ENCODE measurements around the gene DCLRE1C. TPM values are rescaled to one million over a fixed set of nuclear protein-coding genes. Genes with fewer than 3 reads are reported as not detected.
"Not testable (repeated sequence)": the region's sequence is repeated elsewhere in the genome, so short reads cannot be mapped to it uniquely, and the experiment has no call there.

Gene DCLRE1C
- total RNA-seq, 1 donor from 2014 or later: 20.5 TPM

DNA sequence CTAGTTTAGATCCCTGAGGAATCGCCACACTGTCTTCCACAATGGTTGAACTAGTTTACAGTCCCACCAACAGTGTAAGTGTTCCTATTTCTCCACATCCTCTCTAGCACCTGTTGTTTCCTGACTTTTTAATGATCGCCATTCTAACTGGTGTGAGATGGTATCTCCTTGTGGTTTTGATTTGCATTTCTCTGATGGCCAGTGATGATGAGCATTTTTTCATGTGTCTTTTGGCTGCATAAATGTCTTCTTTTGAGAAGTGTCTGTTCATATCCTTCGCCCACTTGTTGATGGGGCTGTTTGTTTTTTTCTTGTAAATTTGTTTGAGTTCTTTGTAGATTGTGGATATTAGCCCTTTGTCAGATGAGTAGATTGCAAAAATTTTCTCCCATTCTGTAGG, 89.0 kb downstream of the DCLRE1C start:
- DNase-seq (ENCODE audit: low spot score); H3K27ac Mint-ChIP-seq; H3K9me3 Mint-ChIP-seq; H3K27me3 Mint-ChIP-seq (ENCODE audit: low read depth); intact Hi-C loops (cut with micrococcal nuclease); H3K4me1 Mint-ChIP-seq (ENCODE audit: low read depth); H3K4me3 Mint-ChIP-seq (ENCODE audit: low read depth): not testable (repeated sequence)
- H3K36me3 Mint-ChIP-seq (ENCODE audit: low read depth): peaks cover 52% of the 10 kb centered on the region

DNA sequence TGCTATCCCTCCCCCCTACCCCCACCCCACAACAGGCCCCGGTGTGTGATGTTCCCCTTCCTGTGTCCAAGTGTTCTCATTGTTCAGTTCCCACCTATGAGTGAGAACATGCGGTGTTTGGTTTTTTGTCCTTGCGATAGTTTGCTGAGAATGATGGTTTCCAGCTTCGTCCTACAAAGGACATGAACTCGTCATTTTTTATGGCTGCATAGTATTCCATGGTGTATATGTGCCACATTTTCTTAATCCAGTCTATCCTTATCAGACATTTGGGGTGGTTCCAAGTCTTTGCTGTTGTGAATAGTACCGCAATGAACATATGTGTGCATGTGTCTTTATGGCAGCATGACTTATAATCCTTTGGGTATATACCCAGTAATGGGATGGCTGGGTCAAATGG, 89.4 kb downstream of the DCLRE1C start:
- intact Hi-C loops (cut with micrococcal nuclease); H3K9me3 Mint-ChIP-seq; H3K27me3 Mint-ChIP-seq (ENCODE audit: low read depth); H3K4me1 Mint-ChIP-seq (ENCODE audit: low read depth); H3K4me3 Mint-ChIP-seq (ENCODE audit: low read depth); H3K27ac Mint-ChIP-seq; DNase-seq (ENCODE audit: low spot score): not testable (repeated sequence)
- H3K36me3 Mint-ChIP-seq (ENCODE audit: low read depth): peaks cover 49% of the 10 kb centered on the region

DNA sequence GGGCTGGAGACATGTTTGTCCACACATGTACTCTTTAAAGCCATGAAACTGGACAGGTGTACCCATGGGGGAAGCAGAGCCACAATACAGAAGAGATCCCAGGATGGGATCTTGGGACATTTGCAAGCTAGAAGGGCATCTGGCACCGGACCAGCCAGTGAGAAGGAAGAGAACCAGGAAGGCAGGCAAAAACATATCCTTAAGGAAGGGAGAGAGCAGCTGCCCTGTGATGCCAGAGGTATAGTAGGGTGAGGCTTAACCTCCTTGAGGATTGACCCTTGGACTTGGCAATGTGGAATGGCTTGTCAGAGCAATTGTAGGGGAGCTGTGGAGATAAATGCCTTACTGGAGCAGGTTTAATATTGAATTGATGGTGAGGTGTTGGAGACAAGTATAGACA, 93.1 kb downstream of the DCLRE1C start:
- intact Hi-C loops (cut with micrococcal nuclease): no loop called here
- Mint-ChIP-seq H3K27me3 (ENCODE audit: low read depth) (no peaks in the 10 kb centered on the region), H3K4me3 (ENCODE audit: low read depth) (no peak overlapping the region), H3K36me3 (ENCODE audit: low read depth) (peaks cover 39% of the 10 kb centered on the region), H3K27ac (no peak overlapping the region), H3K9me3 (no peaks in the 10 kb centered on the region), H3K4me1 (ENCODE audit: low read depth) (no peaks in the 10 kb centered on the region)
- DNase-seq (ENCODE audit: low spot score): no peak

DNA sequence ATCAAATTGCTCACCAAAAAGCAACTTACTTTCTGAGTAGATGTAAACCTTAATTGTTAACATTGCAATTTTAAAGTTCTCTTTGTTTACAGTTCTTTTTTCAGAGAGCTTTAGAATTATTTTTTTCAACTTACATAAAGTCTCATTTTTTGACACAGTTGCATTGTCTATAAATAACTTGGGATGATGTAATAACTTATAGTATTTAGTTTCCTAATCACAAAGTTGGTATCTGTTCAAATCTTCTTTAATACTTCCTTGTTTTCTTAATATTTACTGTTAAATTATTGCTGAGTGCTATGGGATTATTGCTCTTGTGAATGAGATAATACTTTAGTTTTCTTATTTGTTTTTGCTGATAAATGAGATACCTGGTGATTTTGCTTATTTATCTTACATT, 94.1 kb downstream of the DCLRE1C start:
- no peaks in the 10 kb centered on the region for H3K4me1 Mint-ChIP-seq (ENCODE audit: low read depth)
- intact Hi-C loops (cut with micrococcal nuclease): no loop called here
- no peaks in the 10 kb centered on the region for H3K27me3 Mint-ChIP-seq (ENCODE audit: low read depth)
- H3K27ac Mint-ChIP-seq: no peak overlapping the region
- no peaks in the 10 kb centered on the region for H3K9me3 Mint-ChIP-seq
- H3K4me3 Mint-ChIP-seq (ENCODE audit: low read depth): no peak overlapping the region
- H3K36me3 Mint-ChIP-seq (ENCODE audit: low read depth): peaks cover 42% of the 10 kb centered on the region
- DNase-seq (ENCODE audit: low spot score): no peak

DNA sequence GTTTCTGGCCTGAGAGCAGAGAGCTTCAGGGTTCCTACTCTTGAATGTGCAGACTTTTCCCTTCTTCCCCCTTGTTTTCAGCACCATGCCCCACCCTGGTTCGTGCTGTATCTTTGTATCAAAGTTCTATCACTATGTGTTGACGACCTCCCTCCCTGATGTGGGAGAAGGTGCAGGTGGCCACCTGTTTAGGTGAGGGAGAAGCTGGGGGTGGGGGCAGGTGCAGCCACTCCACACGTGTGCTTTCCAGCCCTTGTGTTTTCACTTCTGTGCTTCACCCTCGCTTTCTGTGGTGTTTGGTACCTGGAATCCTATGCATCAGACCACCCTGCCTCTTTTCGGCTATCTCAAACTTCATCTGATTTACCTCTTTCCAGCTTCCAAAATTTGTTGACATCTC, 94.9 kb downstream of the DCLRE1C start:
- DNase-seq (ENCODE audit: low spot score): no peak
- no peak overlapping the region for H3K27ac Mint-ChIP-seq
- intact Hi-C loops (cut with micrococcal nuclease): no loop called here
- no peaks in the 10 kb centered on the region for H3K9me3 Mint-ChIP-seq
- no peaks in the 10 kb centered on the region for H3K27me3 Mint-ChIP-seq (ENCODE audit: low read depth)
- H3K4me1 Mint-ChIP-seq (ENCODE audit: low read depth): no peaks in the 10 kb centered on the region
- H3K4me3 Mint-ChIP-seq (ENCODE audit: low read depth): no peak overlapping the region
- H3K36me3 Mint-ChIP-seq (ENCODE audit: low read depth): peaks cover 44% of the 10 kb centered on the region

DNA sequence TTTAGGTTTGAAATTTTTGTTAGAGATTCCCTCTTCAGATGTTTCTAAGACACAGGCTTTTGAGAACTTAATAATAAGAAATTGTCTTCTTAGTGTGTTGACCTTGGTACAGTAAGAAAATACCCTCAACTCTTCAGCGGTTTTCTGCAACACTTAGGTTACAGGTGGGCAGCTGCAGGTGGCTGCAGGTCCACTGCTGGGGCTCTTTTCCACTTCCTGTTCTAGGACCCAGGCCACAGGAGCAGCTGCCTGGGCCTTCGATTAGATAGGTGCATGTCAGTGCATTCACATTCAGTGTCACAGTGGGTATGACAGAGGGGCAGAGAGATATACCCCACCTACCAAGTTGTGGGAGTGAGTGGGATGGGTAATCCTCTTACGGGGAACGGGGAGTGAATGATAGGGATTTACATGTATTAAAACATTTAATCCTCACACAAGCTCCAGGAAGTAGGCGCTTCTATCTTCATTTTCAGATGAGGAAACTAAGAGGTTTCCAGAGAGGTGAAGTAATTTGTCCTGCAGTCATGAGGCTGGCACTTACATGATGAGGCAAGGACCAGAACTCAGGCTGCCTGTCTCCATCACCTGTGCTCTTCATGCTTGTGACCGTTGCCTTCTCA, 95.4 kb downstream of the DCLRE1C start:
- no peak overlapping the region for H3K27ac Mint-ChIP-seq
- no peaks in the 10 kb centered on the region for H3K27me3 Mint-ChIP-seq (ENCODE audit: low read depth)
- H3K4me1 Mint-ChIP-seq (ENCODE audit: low read depth): no peaks in the 10 kb centered on the region
- intact Hi-C loops (cut with micrococcal nuclease): no loop called here
- H3K9me3 Mint-ChIP-seq: no peaks in the 10 kb centered on the region
- no peak overlapping the region for H3K4me3 Mint-ChIP-seq (ENCODE audit: low read depth)
- no peak for DNase-seq (ENCODE audit: low spot score)
- peaks cover 43% of the 10 kb centered on the region for H3K36me3 Mint-ChIP-seq (ENCODE audit: low read depth)

DNA sequence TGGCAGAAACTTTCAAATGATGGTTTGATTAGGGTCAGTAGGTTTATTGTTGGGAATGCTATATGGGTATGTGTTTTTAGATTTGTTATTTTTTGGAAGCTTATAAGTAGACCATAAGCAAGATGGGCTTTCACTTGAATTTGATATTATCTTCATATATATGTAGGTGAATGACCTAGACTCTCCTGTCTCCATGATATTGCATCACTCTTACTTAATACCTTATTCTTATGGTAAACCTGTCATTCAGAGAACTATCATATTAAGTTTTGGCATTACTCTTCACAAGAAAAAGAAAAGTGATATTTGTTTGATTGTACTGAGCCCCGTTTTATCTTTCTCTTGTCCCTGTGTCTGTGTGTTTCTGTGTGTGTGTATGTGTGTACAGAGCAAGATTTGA, 98.4 kb downstream of the DCLRE1C start:
- Mint-ChIP-seq H3K4me3 (ENCODE audit: low read depth) (no peak overlapping the region), H3K9me3 (no peaks in the 10 kb centered on the region), H3K36me3 (ENCODE audit: low read depth) (peaks cover 59% of the 10 kb centered on the region), H3K27ac (no peak overlapping the region), H3K4me1 (ENCODE audit: low read depth) (peaks cover 1% of the 10 kb centered on the region), H3K27me3 (ENCODE audit: low read depth) (no peaks in the 10 kb centered on the region)
- DNase-seq (ENCODE audit: low spot score): no peak
- intact Hi-C loops (cut with micrococcal nuclease): no loop called here

DNA sequence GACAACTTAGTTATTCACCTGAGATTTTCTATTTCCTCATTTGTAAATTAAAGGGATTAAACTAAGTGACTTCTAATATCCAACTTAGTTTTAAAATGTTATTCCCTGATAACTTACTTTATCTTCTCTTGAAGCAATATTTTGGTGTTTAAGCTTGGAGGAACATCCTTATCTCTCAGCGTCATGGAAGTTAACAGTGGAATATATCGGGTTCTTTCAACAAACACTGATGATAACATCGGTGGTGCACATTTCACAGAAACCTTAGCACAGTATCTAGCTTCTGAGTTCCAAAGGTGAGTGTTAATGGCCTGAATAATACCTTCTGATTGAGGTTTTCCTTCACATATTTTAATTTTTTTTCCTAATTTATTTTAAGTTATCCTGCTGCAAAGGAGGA, 101.7 kb downstream of the DCLRE1C start:
- DNase-seq (ENCODE audit: low spot score): no peak
- Mint-ChIP-seq H3K4me3 (ENCODE audit: low read depth) (no peak overlapping the region), H3K9me3 (no peaks in the 10 kb centered on the region), H3K27ac (no peak overlapping the region), H3K36me3 (ENCODE audit: low read depth) (peaks cover 61% of the 10 kb centered on the region), H3K4me1 (ENCODE audit: low read depth) (peaks cover 10% of the 10 kb centered on the region), H3K27me3 (ENCODE audit: low read depth) (no peaks in the 10 kb centered on the region)
- intact Hi-C loops (cut with micrococcal nuclease): no loop called here

Other genes starting within 250 kb of the DCLRE1C start
- gene FAM107B, start 179.2 kb downstream of the DCLRE1C start, total RNA-seq: 99.4 and 103 TPM in 2 replicates
- 0.39 and 0.67 TPM in 2 replicates for gene CDNF, start 116.1 kb downstream of the DCLRE1C start, total RNA-seq
- 34.1 and 34.5 TPM in 2 replicates for gene HSPA14, start 115.8 kb downstream of the DCLRE1C start, total RNA-seq
- 22.3 and 25.6 TPM in 2 replicates for gene MSANTD7, start 115.8 kb downstream of the DCLRE1C start, total RNA-seq
- gene SUV39H2, start 75.2 kb downstream of the DCLRE1C start, total RNA-seq: 44.0 and 45.0 TPM in 2 replicates
- 0.62 TPM in 1 of 2 replicates, not detected in the other for gene MEIG1, start 5.3 kb upstream of the DCLRE1C start, total RNA-seq
- not detected in 2 replicates for gene OLAH, start 89.8 kb upstream of the DCLRE1C start, total RNA-seq
- 3.6 and 4.8 TPM in 2 replicates for gene ACBD7, start 134.7 kb upstream of the DCLRE1C start, total RNA-seq
- gene RPP38, start 143.3 kb upstream of the DCLRE1C start, total RNA-seq: 19.4 and 20.3 TPM in 2 replicates
- 34.5 and 37.6 TPM in 2 replicates for gene NMT2, start 214.6 kb upstream of the DCLRE1C start, total RNA-seq

Data from activated T-helper 2 cell treated with anti-CD3 and anti-CD28 coated beads, Interferon-gamma antibody, Interleukin-2, Interleukin-4, amounts not matched to agents 10 μg/mL and 5 μg/mL and 100 μg/mL, durations not matched to agents 14 hours and 24 hours and 36 hours (primary cell).